ENCODE data around the gene ZBTB7C. TPM values are rescaled to one million over a fixed set of nuclear protein-coding genes. Genes with fewer than 3 reads are reported as not detected.

The ZBTB7C gene
- total RNA-seq, 3 donors from 2014 or later = 5.6 to 26.5 (median 6.1) TPM

- intact Hi-C loops (cut with DNase I; ENCODE audit: low total_unique reads) = no loop called here
- Histone ChIP-seq H3K36me3 (no peaks in the 10 kb centered on the region), H3K9me3 (no peaks in the 10 kb centered on the region), H3K27me3 (no peaks in the 10 kb centered on the region), H3K4me3 (no peak overlapping the region), H3K4me1 (no peaks in the 10 kb centered on the region), H3K27ac (no peak overlapping the region)
- DNase-seq (ENCODE audit: low spot score in 2 of 2) = no peak
- TF ChIP-seq POLR2AphosphoS5 (IDR thresholded peaks at IDR 0.05) (no peak), CTCF (IDR thresholded peaks at IDR 0.05) (no peak), POLR2A (IDR thresholded peaks at IDR 0.05) (no peak)
These were observed 411.8 kb downstream of the ZBTB7C start for GRCh38 chr18:47997338-47997780.

GRCh38 chr18:47996091-47996541 lies 413.1 kb downstream of the ZBTB7C start:
- no peaks in the 10 kb centered on the region for H3K36me3 ChIP-seq
- TF ChIP-seq POLR2AphosphoS5 (IDR thresholded peaks at IDR 0.05) = no peak
- no peak for TF ChIP-seq CTCF (IDR thresholded peaks at IDR 0.05)
- no peak for TF ChIP-seq POLR2A (IDR thresholded peaks at IDR 0.05)
- no peak overlapping the region for H3K27ac ChIP-seq
- intact Hi-C loops (cut with DNase I; ENCODE audit: low total_unique reads) = no loop called here
- no peaks in the 10 kb centered on the region for H3K27me3 ChIP-seq
- no peak overlapping the region for H3K4me3 ChIP-seq
- no peaks in the 10 kb centered on the region for H3K9me3 ChIP-seq
- DNase-seq (ENCODE audit: low spot score in 2 of 2) = no peak
- H3K4me1 ChIP-seq = no peaks in the 10 kb centered on the region

GRCh38 chr18:47995654-47996053 lies 413.5 kb downstream of the ZBTB7C start:
- DNase-seq (ENCODE audit: low spot score in 2 of 2) = no peak
- Histone ChIP-seq H3K9me3 (no peaks in the 10 kb centered on the region), H3K4me3 (no peak overlapping the region), H3K27ac (no peak overlapping the region), H3K4me1 (no peaks in the 10 kb centered on the region), H3K27me3 (no peaks in the 10 kb centered on the region), H3K36me3 (no peaks in the 10 kb centered on the region)
- intact Hi-C loops (cut with DNase I; ENCODE audit: low total_unique reads) = no loop called here
- no peak for TF ChIP-seq POLR2AphosphoS5 (IDR thresholded peaks at IDR 0.05)
- no peak for TF ChIP-seq CTCF (IDR thresholded peaks at IDR 0.05)
- TF ChIP-seq POLR2A (IDR thresholded peaks at IDR 0.05) = no peak

- no peak for DNase-seq (ENCODE audit: low spot score in 2 of 2)
- H3K27ac ChIP-seq = no peak overlapping the region
- H3K4me1 ChIP-seq = no peaks in the 10 kb centered on the region
- no peak overlapping the region for H3K4me3 ChIP-seq
- no peak for TF ChIP-seq POLR2A (IDR thresholded peaks at IDR 0.05)
- no peak for TF ChIP-seq CTCF (IDR thresholded peaks at IDR 0.05)
- TF ChIP-seq POLR2AphosphoS5 (IDR thresholded peaks at IDR 0.05) = no peak
- intact Hi-C loops (cut with DNase I; ENCODE audit: low total_unique reads) = no loop called here
- H3K27me3 ChIP-seq = no peaks in the 10 kb centered on the region
- no peaks in the 10 kb centered on the region for H3K36me3 ChIP-seq
- H3K9me3 ChIP-seq = no peaks in the 10 kb centered on the region
These were observed 415.8 kb downstream of the ZBTB7C start for GRCh38 chr18:47993409-47993808.

GRCh38 chr18:47992976-47993375 lies 416.2 kb downstream of the ZBTB7C start:
- no peaks in the 10 kb centered on the region for H3K27me3 ChIP-seq
- H3K9me3 ChIP-seq = no peaks in the 10 kb centered on the region
- H3K4me1 ChIP-seq = no peaks in the 10 kb centered on the region
- H3K27ac ChIP-seq = no peak overlapping the region
- no peaks in the 10 kb centered on the region for H3K36me3 ChIP-seq
- TF ChIP-seq POLR2A (IDR thresholded peaks at IDR 0.05) (no peak), CTCF (IDR thresholded peaks at IDR 0.05) (no peak), POLR2AphosphoS5 (IDR thresholded peaks at IDR 0.05) (no peak)
- DNase-seq (ENCODE audit: low spot score in 2 of 2) = no peak
- no peak overlapping the region for H3K4me3 ChIP-seq
- intact Hi-C loops (cut with DNase I; ENCODE audit: low total_unique reads) = no loop called here
